NCI-H2196 (cell line): Measurements from ENCODE around the gene CTNND2.
"Not testable (repeated sequence)": the region's sequence is repeated elsewhere in the genome, so short reads cannot be mapped to it uniquely, and the experiment has no call there.

Experiments
- DNase-seq: peaks from one replicate; lab custom pipeline; 2025; ENCODE audit not compliant: unreplicated experiment; lab: John Stamatoyannopoulos, UW

Gene CTNND2

GRCh38 chr5:11334404-11334803 lies 569.8 kb downstream of the CTNND2 start:
- no peak for DNase-seq

DNA sequence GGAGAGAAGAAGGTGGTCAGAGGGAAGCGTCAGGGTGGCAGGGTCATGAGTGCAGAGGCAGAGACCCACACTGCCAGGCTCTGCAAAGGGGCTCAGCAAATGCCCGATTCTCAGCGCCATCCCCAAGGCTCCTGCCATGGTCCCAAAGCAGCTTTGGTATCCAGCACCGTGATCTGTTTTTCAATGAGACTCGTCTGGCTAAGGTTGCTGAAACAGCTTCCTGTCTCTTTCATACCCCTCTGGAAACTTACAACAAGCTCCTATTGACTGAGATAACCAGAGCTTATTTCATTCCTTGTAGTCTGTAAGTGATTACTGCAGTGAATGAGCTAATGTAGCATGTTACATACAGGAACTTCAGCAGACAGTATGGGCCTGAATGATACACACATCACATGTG lies 574.6 kb downstream of the CTNND2 start:
- DNase-seq: no peak

DNA sequence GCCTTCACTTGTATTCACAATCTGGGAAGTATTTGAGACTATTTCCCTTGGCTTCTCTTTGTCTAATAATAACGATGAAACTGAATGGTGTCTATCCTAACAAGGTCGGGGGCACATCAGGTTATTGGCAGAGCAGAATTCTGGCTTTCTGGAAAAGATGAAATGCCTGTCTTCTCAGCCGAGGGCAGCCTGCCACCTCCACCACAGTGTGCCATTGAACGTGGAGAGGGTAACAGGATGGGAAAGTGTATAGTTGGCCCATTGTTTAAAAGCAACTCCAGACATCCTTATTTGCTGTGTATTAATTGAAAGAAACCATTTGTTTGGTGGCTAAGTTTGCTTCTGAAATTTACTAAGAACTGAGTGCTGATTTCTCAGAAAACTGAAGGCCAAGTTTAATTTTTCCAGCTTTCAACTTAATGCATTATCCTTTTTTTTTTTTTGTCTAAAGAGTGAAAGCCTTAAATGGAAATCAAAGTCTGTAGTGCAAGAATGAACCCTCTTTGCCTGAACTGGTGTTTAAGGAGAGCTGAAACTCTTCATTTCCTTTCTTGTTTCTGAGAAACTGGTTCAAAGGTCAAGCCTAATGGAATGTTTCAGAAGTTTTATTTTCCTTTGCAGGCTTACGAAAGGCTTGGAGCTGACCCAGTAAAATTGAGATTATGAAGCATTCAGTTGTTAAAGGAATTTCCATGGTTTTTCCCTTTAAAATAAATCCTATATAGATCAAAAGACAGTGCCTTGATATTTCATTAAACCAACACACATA lies 579.5 kb downstream of the CTNND2 start:
- no peak for DNase-seq

GRCh38 chr5:11323761-11324160 lies 580.5 kb downstream of the CTNND2 start:
- no peak for DNase-seq

GRCh38 chr5:11322133-11322532 lies 582.1 kb downstream of the CTNND2 start:
- DNase-seq: no peak

DNA sequence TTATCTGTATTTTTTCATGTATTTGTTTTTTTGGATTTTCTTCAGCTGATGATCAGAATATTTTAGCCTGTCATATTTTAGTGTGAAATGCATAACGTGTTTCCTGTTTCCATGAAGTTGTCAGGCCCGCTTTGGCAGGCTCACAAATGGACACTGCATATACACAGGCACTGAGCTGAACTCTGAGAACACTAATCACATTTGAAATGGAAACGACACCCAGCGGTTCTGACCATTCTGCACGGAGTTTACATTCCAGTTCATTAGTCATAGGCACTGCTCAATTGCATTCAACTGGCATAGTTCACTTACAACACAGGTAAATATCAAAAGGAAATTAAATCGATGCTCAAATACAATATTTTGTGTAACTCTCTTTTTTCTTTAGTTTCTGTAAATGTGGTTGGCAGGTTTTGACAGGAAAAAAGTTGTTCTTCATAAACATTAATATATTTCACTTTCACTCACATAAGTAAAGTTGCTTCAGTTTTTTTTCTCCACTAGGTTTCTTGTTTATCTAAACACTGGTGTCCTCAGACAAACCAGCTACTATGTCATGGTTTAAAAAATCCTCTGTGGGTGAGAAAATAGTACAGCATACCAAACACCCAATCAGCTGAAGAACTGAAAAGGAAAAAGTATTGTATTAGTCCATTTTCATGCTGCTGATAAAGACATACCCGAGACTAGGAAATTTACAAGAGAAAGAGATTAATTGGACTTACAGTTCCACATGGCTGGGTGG lies 584.2 kb downstream of the CTNND2 start:
- DNase-seq: no peak

GRCh38 chr5:11313694-11314093 lies 590.6 kb downstream of the CTNND2 start:
- DNase-seq: not testable (repeated sequence)

DNA sequence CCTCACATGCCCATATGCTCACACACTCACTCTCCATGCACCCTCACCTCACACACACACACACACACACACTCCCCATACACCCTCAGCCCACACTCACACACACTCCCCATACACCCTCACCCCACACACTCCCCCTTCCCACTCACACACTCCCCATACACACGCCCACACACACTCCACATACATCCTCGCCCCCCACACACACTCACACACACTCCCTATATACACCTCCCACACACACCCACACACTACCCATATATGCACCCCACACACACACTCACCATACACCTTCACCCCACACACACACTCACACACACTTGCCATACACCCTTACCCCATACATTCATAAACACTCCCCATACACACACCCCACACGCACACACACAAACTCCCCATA lies 592.5 kb downstream of the CTNND2 start:
- no peak for DNase-seq

GRCh38 chr5:11311272-11311671 lies 593.0 kb downstream of the CTNND2 start:
- no peak for DNase-seq

DNA sequence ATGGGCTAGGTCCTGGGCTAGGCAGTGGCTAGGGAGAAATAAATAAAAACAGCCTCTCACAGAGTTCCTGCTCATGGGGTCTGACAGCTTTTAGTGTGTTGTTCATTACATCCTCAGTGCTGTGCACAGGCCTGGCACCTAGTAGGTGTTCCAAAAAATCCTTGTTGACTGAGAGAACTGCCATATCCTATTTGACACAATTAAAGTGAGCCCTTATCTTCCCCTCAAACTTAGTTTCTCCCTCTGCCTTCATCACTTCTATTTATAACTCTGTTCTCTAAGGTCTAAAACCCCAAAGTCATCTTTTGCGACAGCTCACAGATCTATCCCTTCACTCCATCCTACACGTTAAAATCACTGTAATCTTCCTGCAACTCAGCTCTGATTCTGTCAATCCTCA lies 594.1 kb downstream of the CTNND2 start:
- no peak for DNase-seq

GRCh38 chr5:11306365-11306764 lies 597.9 kb downstream of the CTNND2 start:
- DNase-seq: no peak

GRCh38 chr5:11305245-11305644 lies 599.0 kb downstream of the CTNND2 start:
- DNase-seq: no peak

DNA sequence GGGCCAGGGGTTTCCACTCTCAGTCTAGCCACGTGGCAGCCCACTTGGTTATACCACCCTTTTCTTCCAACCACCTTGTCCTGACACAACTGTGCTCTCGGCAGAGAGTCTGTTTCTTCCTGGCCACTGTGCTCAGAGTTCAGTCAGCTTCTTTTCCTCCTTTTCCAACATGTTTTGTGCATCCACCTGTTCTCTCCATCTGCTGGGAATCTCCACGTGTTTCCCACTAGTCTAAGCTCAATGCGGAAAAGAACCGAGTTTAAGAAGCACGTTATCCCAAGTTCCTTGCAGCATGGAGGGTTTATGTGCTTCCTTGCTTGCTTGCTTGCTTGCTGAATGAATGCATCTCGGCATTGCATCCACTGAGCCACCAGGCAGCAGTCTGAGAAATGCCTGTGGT lies 599.6 kb downstream of the CTNND2 start:
- DNase-seq: no peak

GRCh38 chr5:11302663-11303062 lies 601.6 kb downstream of the CTNND2 start:
- no peak for DNase-seq

- DNase-seq: no peak
Measured at GRCh38 chr5:11301171-11301570, 603.1 kb downstream of the CTNND2 start.

DNA sequence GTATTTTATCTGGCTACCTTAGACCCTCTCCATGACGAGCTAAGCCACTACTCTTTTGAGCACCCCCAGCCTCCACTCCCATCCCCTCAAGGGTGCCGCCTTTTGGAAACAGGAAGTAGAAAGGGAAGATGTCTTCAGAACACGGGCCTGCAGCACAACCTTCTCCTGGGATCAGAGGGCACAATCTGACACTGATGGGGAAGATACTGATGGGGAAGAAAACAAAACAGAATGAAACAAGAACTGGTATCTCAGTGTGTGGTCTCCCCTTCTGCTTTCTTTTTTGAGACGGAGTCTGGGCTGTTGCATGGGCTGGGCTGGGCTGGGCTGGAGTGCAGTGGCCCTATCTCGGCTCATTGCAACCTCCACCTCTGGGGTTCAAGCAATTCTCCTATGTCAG lies 603.5 kb downstream of the CTNND2 start:
- no peak for DNase-seq

GRCh38 chr5:11298877-11299276 lies 605.4 kb downstream of the CTNND2 start:
- DNase-seq: no peak

DNA sequence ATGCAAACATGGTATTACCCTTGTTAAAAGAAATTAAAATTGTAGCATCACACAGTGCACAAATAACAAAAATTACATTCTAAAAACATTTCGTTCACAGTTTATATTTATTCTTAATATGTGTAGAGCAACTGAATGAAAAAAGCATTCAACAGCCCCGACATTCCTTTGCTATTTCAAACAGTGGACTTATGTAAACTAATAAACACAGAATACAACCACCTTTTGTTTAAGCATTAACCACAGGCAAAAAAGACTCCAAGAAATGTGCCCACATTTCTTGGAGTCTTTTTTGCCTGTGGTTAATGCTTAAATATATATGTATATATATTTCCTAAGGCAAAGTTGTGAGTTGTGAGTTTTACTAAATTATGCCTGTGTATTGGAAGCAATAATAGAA lies 610.7 kb downstream of the CTNND2 start:
- no peak for DNase-seq

DNA sequence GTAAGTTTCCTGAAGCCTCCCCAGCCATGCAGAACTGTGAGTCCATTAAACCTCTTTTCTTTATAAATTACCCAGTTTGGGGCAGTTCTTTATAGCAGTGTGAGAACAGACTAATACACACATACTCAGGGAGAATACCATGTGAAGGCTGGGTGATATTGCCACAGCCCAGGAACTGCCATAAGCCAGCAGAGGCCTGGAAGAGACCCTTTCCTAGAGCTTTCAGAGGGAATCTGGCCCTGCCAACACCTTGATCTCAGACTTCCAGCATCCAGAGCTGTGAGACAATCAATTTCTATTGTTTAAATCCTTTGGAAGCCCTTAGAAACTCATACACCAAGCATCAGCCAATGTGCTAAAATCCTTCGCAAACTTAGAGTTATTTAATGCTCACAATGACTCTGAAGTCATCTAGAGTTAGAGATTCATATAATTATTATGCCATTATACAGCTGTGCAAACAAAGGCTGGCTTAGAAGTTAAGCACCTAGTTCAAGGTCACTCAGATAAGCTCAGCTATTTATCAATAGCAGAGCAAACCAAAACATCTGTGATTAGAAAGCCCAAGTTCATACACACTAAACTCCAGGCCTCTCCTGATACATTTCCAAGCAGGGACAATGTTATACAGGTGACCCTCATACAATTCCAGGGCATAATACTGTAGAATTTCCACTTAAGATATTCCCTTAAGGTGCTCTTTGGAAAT lies 611.4 kb downstream of the CTNND2 start:
- no peak for DNase-seq

- no peak for DNase-seq
Measured at GRCh38 chr5:11289733-11290132, 614.5 kb downstream of the CTNND2 start.

GRCh38 chr5:11289208-11289607 lies 615.0 kb downstream of the CTNND2 start:
- no peak for DNase-seq

DNA sequence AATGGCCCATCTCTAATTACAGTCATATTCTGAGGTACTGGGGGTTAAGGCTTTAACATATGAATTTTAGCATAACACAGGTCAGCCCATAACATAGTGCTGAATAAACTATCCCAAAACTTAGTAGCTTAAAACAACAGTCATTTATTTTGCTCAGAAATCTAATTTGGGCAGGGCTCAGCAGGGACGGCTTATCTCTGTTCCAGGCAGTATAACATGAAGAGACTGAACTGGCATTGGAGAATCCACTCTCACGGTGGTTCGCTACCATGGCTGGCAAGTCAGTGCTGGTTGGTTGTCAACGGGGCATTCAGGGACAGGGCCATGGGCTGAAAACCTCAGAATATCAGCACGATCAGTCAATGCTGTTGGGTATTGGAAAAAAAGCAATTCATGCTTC lies 622.4 kb downstream of the CTNND2 start:
- no peak for DNase-seq
